Osteocyte (in vitro differentiated cells): ENCODE data around the gene CFAP20. TPM values are rescaled to one million over a fixed set of nuclear protein-coding genes. Genes with fewer than 3 reads are reported as not detected.

Experiments
- DNase-seq: peaks from one replicate; pipeline ENCODE4 v3.0.0; 2021; ENCODE audit warnings: mixed read lengths; ENCODE audit not compliant: unreplicated experiment; ENCODE audit errors: extremely low spot score
- H3K27ac Mint-ChIP-seq: one replicate; pipeline ENCODE4 v1.8.0; 2021; ENCODE audit warnings: mild to moderate bottlenecking, mixed read lengths; ENCODE audit not compliant: unreplicated experiment
- H3K27me3 Mint-ChIP-seq: one replicate; pipeline ENCODE4 v1.8.0; 2021; ENCODE audit warnings: mixed read lengths; ENCODE audit not compliant: unreplicated experiment
- H3K36me3 Mint-ChIP-seq: one replicate; pipeline ENCODE4 v1.8.0; 2021; ENCODE audit warnings: mixed read lengths; ENCODE audit not compliant: unreplicated experiment
- H3K4me1 Mint-ChIP-seq: one replicate; pipeline ENCODE4 v1.8.0; 2021; ENCODE audit warnings: mixed read lengths; ENCODE audit not compliant: unreplicated experiment
- H3K4me3 Mint-ChIP-seq: one replicate; pipeline ENCODE4 v1.8.0; 2021; ENCODE audit warnings: mild to moderate bottlenecking, moderate library complexity, mixed read lengths; ENCODE audit not compliant: unreplicated experiment
- H3K9me3 Mint-ChIP-seq: one replicate; pipeline ENCODE4 v1.8.0; 2021; ENCODE audit warnings: mixed read lengths; ENCODE audit not compliant: unreplicated experiment
- total RNA-seq: library from RNA; stranded (reverse); gene quantifications from 2 replicates; pipeline ENCODE4 v1.2.1, GENCODE V29; 2021
- TF ChIP-seq, protein P1 (sequence below): fragments of 200-600 bp; sonication (generic); IDR thresholded peaks from 2 replicates; pipeline ENCODE4 v1.5.0; 2021; ENCODE audit warnings: antibody characterized with exemption, mild to moderate bottlenecking, moderate library complexity

The CFAP20 gene
- total RNA-seq, 1 donor from 2014 or later = 28.7 TPM

DNA sequence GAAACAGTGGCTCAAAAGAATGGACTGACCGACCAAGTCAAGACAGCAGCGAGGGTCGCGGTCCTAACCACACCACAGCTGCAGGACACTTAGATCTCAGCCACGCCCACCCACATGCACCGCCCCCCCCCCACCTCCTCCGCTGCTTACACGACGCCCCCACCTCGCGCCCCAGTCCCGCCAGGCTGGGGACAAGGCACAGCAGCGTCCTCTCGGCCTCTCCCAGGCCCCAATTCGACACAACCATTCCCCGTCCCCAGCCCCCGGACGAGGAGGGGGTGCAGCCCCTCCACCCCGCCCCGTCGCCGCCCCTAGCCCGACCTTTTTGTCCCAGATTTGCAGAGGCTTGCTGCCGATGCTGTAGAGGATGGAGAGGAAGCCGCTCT, 477 bp downstream of the CFAP20 start:
- H3K4me3 Mint-ChIP-seq = peak overlapping the region; percentile 83
- peak overlapping the region; percentile 91 for H3K27ac Mint-ChIP-seq
- H3K9me3 Mint-ChIP-seq = no peaks in the 10 kb centered on the region
- TF ChIP-seq, protein P1, sequence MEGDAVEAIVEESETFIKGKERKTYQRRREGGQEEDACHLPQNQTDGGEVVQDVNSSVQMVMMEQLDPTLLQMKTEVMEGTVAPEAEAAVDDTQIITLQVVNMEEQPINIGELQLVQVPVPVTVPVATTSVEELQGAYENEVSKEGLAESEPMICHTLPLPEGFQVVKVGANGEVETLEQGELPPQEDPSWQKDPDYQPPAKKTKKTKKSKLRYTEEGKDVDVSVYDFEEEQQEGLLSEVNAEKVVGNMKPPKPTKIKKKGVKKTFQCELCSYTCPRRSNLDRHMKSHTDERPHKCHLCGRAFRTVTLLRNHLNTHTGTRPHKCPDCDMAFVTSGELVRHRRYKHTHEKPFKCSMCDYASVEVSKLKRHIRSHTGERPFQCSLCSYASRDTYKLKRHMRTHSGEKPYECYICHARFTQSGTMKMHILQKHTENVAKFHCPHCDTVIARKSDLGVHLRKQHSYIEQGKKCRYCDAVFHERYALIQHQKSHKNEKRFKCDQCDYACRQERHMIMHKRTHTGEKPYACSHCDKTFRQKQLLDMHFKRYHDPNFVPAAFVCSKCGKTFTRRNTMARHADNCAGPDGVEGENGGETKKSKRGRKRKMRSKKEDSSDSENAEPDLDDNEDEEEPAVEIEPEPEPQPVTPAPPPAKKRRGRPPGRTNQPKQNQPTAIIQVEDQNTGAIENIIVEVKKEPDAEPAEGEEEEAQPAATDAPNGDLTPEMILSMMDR = no peak
- H3K36me3 Mint-ChIP-seq = no peaks in the 10 kb centered on the region
- no peak for DNase-seq
- no peaks in the 10 kb centered on the region for H3K27me3 Mint-ChIP-seq
- H3K4me1 Mint-ChIP-seq = peaks cover 33% of the 10 kb centered on the region

DNA sequence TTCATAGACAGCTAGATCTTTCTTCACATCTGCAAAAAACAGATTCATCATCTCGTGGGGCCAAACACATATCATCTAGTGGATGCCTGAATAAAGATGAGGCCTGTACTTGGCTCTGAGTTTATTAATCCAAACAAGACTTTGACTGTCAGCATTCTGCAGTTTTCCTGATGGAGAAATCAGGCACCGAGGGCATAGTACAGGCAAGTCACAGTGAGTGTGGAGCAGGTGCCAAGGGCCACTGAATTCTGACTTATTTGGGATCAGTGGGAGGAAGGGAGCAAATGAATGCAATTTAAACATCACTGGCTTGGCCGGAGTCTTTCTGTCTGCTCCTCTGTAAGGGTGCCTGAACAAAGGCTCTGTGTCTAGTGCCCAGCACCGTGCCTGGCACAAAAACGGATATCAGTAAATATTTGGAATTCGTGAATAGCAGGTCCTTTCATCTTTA, 975 bp downstream of the CFAP20 start:
- TF ChIP-seq, protein P1 = no peak
- H3K27ac Mint-ChIP-seq = peak overlapping the region; percentile 91
- no peaks in the 10 kb centered on the region for H3K36me3 Mint-ChIP-seq
- H3K4me1 Mint-ChIP-seq = peaks cover 33% of the 10 kb centered on the region
- no peaks in the 10 kb centered on the region for H3K9me3 Mint-ChIP-seq
- no peak for DNase-seq
- H3K4me3 Mint-ChIP-seq = peak overlapping the region; percentile 83
- no peaks in the 10 kb centered on the region for H3K27me3 Mint-ChIP-seq

DNA sequence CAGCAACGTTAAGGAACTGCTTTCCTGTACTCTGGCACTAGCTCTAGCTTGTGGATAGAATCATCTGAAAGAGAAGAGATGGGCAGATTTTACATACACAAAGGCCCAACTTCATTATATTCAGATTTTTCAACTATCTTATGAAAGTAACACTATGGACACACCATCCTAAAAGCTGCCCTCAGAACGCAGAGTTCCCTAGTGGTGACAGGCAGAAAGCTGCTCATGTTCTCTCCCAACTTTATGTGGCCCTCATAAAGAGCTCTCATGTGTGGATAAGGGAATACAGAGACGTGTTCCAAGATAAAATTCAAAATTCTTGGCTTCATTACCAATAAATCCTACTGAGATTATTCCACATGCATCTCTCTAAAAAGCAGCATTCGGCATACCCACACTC, 1.5 kb downstream of the CFAP20 start:
- Mint-ChIP-seq H3K27ac (peak overlapping the region; percentile 91), H3K27me3 (no peaks in the 10 kb centered on the region), H3K36me3 (no peaks in the 10 kb centered on the region), H3K4me1 (peaks cover 33% of the 10 kb centered on the region), H3K9me3 (no peaks in the 10 kb centered on the region), H3K4me3 (peak overlapping the region; percentile 83)
- DNase-seq = no peak
- TF ChIP-seq, protein P1 = peak; percentile 3

DNA sequence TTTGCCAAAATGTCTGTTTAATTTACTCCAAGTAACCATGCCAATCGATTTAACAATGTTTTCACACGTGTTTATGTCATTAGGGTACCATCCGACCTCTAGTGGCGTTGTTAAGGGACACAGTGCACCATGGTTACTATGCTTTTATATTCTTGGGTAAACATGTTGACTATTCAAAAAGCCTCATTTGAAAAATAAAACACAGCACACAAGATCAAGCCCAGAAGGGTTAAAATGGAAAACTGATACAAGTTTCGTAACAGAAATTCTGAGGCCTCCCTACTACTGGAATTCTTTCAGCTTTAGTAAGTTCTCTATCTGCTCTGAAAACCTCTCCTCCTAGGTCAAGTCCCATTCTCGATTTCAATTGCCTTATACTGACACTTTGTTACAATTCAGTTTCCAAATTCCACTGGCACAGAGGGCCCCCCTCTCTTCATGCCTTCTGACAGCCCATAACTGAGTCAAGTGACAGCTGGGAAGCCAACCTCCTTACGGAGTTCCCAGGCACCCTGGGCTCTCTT, 2.1 kb downstream of the CFAP20 start:
- peak overlapping the region; percentile 91 for H3K27ac Mint-ChIP-seq
- peaks cover 33% of the 10 kb centered on the region for H3K4me1 Mint-ChIP-seq
- H3K9me3 Mint-ChIP-seq = no peaks in the 10 kb centered on the region
- H3K4me3 Mint-ChIP-seq = peak overlapping the region; percentile 83
- DNase-seq = no peak
- H3K27me3 Mint-ChIP-seq = no peaks in the 10 kb centered on the region
- TF ChIP-seq, protein P1 = peak; percentile 29
- no peaks in the 10 kb centered on the region for H3K36me3 Mint-ChIP-seq

DNA sequence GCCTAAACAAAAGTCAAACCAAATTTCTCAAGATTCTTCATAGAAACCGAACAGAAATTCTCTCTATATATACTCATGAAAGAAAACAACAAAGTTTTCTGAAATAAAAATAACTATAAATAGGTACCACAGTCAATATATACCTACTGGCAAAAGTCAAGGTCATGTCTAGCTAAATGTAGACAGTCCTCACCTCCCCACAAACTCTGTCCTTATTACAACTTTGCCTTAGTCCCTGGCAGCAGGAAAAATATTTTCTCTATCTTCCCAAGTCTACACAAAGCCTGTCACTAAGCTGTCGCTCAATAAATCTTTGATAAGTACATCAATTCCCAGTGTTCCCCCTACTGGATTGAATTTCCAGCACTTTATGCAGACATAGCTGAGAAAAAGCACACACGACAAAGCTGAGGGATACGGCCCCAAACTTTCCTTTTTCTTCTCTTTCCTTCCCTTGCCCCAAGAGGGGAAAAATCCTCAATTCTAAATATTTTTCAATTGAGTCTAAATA, 2.7 kb downstream of the CFAP20 start:
- peak overlapping the region; percentile 83 for H3K4me3 Mint-ChIP-seq

More for the DNA sequence above, 2.7 kb downstream of the CFAP20 start:
- no peaks in the 10 kb centered on the region for H3K27me3 Mint-ChIP-seq
- DNase-seq = no peak
- H3K4me1 Mint-ChIP-seq = peaks cover 39% of the 10 kb centered on the region
- TF ChIP-seq, protein P1 = no peak
- peak overlapping the region; percentile 91 for H3K27ac Mint-ChIP-seq
- H3K9me3 Mint-ChIP-seq = no peaks in the 10 kb centered on the region
- no peaks in the 10 kb centered on the region for H3K36me3 Mint-ChIP-seq
